ENCODE data around the gene NR0B2.

- no peak for TF ChIP-seq EZH2 (IDR thresholded peaks at IDR 0.05; ENCODE audit: insufficient read depth, poor library complexity, severe bottlenecking)
- no peak for TF ChIP-seq EZH2phosphoT487 (IDR thresholded peaks at IDR 0.05; ENCODE audit: insufficient read depth, low read depth)
Measured at GRCh38 chr1:26861889-26862378, 51.8 kb downstream of the NR0B2 start.
